Endometrial microvascular endothelial cells (primary cell): ENCODE data around the gene GYS2. TPM values are rescaled to one million over a fixed set of nuclear protein-coding genes. Genes with fewer than 3 reads are reported as not detected.

Experiments
- in situ Hi-C: cut with HindIII; loops from 2 replicates; pipeline ENCODE4 v1.10.0; 2017; ENCODE audit warnings: low sequenced_read_pairs, low pct_unique_long_range_greater_than_20kb; ENCODE audit errors: inconsistent ontology term
- total RNA-seq: library from RNA; depleted of rRNA; stranded (reverse); fragments of >200 nt; gene quantifications from one replicate; pipeline ENCODE4 v1.2.3, GENCODE V29; 2015; ENCODE audit errors: inconsistent ontology term

GYS2 gene
- total RNA-seq, 1 donor from 2014 or later = not detected

- in situ Hi-C loops = no loop called here
These were observed 77.0 kb downstream of the GYS2 start for GRCh38 chr12:21527451-21528180.

- in situ Hi-C loops = no loop called here
These were observed 77.8 kb downstream of the GYS2 start for GRCh38 chr12:21526721-21527345.

- in situ Hi-C loops = no loop called here
These were observed 78.6 kb downstream of the GYS2 start, which contains the start of gene SPX for GRCh38 chr12:21526053-21526452. SPX (plus strand) TSS chr12:21526296; CDS start chr12:21526473, 177 bp downstream.

DNA sequence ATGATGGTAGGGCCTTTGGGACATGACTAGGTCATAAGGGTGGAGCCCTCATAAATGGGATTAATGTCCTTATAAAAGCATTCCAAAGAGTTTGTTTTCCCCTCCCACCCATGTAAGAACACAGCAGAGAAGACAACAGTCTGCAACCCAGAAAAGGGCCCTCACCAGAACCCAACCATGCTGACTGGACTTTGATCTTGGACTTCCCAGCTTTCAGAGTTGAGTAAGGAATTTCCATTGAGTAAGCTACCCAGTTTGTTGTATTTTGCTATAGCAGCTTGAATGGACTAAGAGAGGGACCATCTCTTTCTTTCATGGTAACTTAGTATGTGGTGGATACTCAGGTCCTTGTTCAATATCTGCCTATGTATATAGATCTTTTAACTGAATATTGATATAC, 81.5 kb downstream of the GYS2 start:
- in situ Hi-C loops = no loop called here

GRCh38 chr12:21521541-21521940, 83.1 kb downstream of the GYS2 start:
- in situ Hi-C loops = no loop called here

DNA sequence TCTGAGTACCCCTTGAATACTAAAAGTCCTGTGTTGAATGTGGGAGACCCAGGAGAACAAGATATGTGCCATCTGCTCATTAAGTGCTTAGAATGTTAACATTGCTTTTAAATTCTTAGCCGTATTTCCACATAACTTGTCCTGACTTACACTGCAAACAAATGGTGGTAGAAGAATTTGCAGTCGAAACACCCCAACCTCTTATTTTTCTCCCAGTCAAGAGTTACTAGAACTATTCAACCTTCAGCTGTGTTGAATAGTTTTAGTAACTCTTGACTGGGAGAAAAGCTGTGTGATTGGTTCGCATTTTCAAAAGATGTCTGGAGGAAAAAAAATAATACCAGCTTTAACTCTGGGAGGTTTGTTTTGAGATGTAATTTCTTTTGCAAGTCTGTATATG, 86.2 kb downstream of the GYS2 start:
- in situ Hi-C loops = no loop called here

- in situ Hi-C loops = no loop called here
These were observed 88.4 kb downstream of the GYS2 start for GRCh38 chr12:21516281-21516680.

DNA sequence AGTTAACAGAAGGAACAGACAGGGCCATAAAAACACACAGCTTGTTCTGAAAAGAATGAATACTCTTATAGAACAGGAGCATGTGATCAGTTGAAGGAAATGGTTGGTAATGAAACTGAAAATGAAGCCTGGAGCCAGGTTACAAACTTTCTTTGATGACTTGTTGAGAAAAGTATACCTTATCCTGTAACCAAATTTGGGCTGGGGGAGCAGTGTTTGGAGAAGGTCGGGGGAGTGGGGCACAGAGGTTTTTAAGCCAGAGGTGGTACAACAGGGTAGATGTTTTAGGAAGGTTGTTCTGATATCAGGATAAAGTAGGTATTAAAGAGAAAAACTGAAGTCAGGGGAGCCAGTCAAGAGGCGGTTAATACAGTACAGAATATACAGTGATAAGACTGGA, 94.9 kb downstream of the GYS2 start:
- in situ Hi-C loops = no loop called here

GRCh38 chr12:21507849-21508248, 96.8 kb downstream of the GYS2 start:
- in situ Hi-C loops = no loop called here

- in situ Hi-C loops = no loop called here
These were observed 98.8 kb downstream of the GYS2 start for GRCh38 chr12:21505888-21506287.

GRCh38 chr12:21502872-21503271, 101.8 kb downstream of the GYS2 start:
- in situ Hi-C loops = no loop called here

GRCh38 chr12:21502164-21502496, 102.5 kb downstream of the GYS2 start:
- in situ Hi-C loops = no loop called here

DNA sequence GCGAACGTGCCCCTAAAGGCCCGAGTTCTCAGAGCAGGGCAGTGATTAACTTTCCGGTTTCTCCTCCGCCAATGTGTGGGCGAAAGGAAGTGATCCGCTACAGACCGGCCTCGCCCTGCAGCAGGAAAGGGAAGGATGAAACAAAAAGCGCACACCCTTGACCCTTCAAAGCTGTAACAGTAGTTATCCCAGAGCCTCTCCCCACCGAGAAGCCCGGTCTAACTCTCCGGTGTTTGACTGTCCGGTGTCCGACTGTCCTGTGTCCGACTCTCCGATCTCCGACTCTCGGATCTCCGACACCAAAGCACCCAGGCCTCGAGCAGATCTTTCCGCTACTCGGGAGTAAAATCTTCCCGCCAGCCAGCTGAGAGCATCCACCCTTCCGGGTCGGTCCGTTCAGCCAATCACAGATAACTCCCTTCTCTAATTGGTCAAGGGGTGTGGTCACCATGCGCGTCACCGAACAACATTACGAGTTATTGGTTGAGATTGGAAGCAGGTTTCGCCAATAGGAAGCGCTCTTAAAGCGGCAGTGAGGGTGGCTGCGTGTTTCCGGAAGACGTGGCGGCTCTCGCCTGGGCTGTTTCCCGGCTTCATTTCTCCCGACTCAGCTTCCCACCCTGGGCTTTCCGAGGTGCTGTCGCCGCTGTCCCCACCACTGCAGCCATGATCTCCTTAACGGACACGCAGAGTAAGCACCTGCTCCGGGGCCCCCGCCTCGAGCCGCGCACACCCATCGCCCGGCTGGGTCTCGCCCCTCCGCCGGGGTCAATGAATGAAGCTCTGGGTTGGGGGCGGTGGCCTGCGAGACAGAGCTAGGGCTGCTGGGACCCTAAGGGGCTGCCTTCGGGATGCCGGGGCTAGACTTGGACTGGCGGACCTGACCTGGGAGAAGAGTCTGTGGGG, 103.1 kb downstream of the GYS2 start, which contains the start of the genes GOLT1B and RECQL:
GOLT1B (plus strand) TSS at position 532 of the 906 bp plus-strand sequence; CDS start at position 667, 135 bp downstream.
RECQL (minus strand) TSS at position 378 of the 906 bp plus-strand sequence. CDS start 2,065 bp downstream, outside the sequence.
- in situ Hi-C loops = no loop called here

DNA sequence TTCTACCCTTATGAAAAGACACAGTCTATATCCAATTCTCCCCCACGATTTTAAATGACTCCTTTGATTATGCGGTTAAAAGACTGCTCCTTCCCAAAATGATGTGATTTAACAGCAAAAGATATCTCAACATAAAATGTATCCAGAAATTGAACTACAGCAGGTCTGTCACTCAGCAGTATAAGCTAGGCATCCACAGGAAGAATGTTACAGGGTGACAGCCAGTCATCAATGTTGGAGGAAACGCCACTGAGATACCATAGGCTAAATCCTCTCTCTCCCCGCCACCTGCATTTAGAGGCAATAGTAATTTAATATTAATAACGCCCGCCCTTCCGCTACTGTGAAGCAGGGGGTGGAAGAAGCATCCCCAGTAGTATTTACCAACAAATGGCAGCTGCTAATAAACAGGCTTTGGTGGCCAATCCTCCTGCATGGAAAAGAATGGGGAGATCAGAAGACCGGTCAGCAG, 103.8 kb downstream of the GYS2 start:
- in situ Hi-C loops = no loop called here

- in situ Hi-C loops = no loop called here
These were observed 104.9 kb downstream of the GYS2 start for GRCh38 chr12:21499765-21500164.

Other genes with a start within 250 kb of the GYS2 start
- gene IAPP, start 231.9 kb downstream of the GYS2 start, total RNA-seq = not detected
- 8.5 TPM for gene PYROXD1, start 167.2 kb downstream of the GYS2 start, total RNA-seq
- gene RECQL, start 103.2 kb downstream of the GYS2 start, total RNA-seq = 96.4 TPM
- gene GOLT1B, start 103.1 kb downstream of the GYS2 start, total RNA-seq = 41.6 TPM
- not detected for gene SPX, start 78.6 kb downstream of the GYS2 start, total RNA-seq
- gene LDHB, start 53.0 kb upstream of the GYS2 start, total RNA-seq = 884 TPM
- gene KCNJ8, start 169.9 kb upstream of the GYS2 start, total RNA-seq = not detected